NOMO-1 treated with dmso at 0.1 percent for 144 hours (cell line): ENCODE data around the gene FITM2.
A peak's percentile ranks its signal among the peaks of the same experiment; 100 is the strongest.
"Not testable (repeated sequence)": the region's sequence is repeated elsewhere in the genome, so short reads cannot be mapped to it uniquely, and the experiment has no call there.

Experiments used
- DNase-seq: peaks from one replicate; lab custom pipeline; 2025; ENCODE audit not compliant: unreplicated experiment; lab: John Stamatoyannopoulos, UW

The FITM2 gene, protein sequence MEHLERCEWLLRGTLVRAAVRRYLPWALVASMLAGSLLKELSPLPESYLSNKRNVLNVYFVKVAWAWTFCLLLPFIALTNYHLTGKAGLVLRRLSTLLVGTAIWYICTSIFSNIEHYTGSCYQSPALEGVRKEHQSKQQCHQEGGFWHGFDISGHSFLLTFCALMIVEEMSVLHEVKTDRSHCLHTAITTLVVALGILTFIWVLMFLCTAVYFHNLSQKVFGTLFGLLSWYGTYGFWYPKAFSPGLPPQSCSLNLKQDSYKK

GRCh38 chr20:44310664-44311639 is at the start of gene FITM2:
Gene FITM2 (minus strand): TSS chr20:44311202. CDS start chr20:44311148, 54 bp downstream.
- DNase-seq: peak; percentile 86

GRCh38 chr20:44360221-44360620 is 49.2 kb upstream of the FITM2 start:
- no peak for DNase-seq

DNA sequence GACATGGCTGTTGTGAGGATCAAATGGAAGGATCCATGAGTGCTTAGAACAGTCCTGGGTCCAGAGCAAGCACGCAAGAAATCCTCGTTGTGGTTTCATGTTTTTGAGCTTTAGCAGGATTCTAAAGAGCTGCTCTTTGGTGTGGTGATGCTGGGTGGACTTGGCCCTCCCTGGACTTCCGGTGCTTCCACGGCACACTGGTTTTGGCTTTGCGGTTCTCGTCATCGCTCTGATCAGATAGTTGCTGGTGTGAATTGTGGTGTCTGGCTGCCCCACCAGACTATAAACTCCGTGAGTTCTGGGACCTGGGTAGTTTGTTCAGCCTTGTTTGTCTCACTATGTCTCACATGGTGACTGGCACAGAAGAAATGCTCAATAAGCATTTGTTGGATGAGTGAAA is 47.8 kb upstream of the FITM2 start:
- no peak for DNase-seq

DNA sequence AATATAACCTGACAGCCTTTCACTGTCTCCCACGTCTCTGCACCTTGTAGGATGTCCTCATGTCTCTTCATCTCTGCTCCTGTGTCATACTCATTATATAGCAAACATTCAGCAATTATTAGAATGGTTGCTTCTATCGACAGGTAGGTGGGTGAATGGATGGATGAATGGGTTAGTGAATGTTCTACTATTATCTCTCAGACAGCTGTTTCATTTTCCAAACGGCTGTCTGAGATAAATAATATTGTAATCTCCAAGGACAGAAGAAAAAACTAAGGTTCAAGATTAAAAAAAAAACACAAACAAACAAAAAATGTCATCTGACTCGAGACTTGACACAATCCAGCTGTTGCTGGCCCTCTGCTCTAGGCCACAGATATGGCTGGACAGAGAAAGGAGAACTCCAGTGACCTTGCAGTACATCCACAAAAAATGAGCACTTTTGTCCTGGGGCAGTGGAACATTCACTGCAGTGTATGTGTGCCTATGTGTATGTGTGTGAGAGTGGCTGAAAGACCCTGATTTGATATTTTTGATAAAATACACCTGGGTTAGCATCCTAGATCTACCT is 46.6 kb upstream of the FITM2 start:
- DNase-seq: no peak

- DNase-seq: no peak
Observed at GRCh38 chr20:44357020-44357419, 46.0 kb upstream of the FITM2 start.

DNA sequence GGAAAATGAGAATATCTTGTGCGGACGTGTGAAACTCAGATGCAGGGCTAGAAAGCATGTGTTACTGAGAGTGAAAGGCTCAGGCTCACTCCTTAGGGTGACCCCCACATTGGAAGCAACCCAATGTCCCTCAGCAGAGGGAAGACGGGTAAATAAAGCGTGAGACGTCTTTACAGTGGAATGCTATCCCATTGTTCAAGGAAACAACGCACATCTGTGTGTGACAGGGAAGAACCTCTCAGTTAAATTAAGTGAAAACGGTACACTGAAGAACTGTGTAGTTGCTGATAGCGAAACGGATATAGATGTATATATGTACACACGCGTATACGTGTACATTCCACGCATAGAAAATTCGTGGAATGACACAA is 45.3 kb upstream of the FITM2 start:
- DNase-seq: no peak

GRCh38 chr20:44355498-44356352 is 44.7 kb upstream of the FITM2 start, which contains the start of gene HNF4A:
Gene HNF4A (plus strand): TSS chr20:44355699. CDS start chr20:44355805, 106 bp downstream.
- no peak for DNase-seq

DNA sequence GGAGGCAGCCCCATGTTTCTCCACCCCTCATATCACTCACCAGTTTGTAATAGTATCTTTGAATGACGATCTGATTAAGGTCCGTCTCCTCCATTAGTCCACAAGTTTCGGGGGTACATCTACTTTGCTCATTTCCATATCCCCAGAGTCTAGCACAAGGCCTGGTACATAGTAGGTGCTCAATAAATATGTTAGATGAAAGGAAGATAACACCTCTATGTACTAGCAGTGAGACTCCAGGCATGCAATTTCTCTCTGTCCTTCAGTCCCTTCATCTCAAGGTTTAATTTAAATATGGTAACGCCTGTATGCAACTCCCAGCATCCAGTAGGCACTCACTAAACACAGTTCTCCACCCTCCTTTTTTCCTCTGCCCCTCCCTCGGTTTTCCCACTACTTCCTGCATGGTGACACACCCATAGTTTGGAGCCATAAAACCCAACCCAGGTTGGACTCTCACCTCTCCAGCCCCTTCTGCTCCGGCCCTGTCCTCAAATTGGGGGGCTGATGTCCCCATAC is 44.0 kb upstream of the FITM2 start:
- no peak for DNase-seq

DNA sequence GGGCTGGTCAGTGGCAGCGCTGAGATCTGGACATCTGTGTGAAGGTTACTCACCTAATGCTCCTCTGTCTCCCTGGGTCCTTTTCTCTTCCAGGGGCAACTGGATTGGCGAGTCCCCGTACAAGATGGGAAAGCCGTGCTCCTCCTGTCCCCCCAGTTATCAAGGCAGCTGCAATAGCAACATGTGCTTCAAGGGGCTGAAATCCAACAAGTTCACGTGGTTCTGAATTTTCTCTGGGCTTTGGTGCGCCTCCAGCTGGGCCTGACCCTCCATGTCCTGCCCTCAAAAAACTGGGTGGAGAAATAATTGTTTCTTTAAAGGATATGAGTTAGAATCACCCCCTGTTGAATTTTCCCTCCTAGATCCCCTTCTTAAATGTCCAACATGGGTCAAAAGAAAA is 39.6 kb upstream of the FITM2 start:
- no peak for DNase-seq

GRCh38 chr20:44349349-44349748 is 38.3 kb upstream of the FITM2 start:
- DNase-seq: no peak

GRCh38 chr20:44348168-44348659 is 37.2 kb upstream of the FITM2 start:
- no peak for DNase-seq

DNA sequence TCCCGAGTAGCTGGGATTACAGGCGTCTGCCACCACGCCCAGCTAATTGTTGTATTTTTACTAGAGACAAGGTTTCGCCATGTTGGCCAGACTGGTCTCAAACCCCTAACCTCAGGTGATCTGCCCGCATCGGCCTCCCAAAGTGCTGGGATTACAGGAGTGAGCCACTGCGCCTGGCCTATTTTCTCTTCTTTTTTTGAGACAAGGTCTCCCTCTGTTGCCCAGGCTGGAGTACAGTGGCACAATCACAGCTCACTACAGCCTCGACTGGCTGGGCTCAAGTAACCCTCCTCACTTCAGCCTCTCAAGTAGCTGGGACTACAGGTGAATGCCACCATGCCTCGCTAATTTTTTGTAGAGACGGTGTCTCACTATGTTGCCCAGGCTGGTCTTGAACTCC is 34.9 kb upstream of the FITM2 start:
- not testable (repeated sequence) for DNase-seq

GRCh38 chr20:44345147-44345546 is 34.1 kb upstream of the FITM2 start:
- DNase-seq: no peak

GRCh38 chr20:44344723-44345122 is 33.7 kb upstream of the FITM2 start:
- no peak for DNase-seq

DNA sequence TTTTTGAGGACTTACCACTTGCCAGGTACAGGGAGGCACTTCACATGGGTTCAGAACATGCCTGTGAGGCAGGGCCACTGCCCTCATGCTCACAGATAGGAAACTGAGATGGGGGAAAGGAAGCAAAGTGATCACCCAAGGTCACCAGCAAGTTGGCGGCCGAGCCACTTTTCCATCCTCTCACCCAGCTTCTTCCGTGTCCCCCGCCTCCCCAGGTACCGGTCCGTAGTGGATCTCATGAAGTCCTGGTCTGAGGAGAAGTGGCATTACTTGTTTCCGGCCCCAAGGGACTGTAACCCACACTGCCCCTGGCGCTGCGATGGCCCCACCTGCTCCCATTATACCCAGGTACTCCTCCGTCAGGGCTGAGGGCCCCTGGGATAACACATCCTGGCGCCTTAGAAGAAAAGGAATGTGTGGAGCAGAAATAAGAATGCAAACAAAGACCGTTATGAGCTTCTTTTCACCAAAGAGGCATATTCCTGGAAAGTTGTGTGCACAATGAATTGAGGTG is 32.2 kb upstream of the FITM2 start:
- DNase-seq: no peak

DNA sequence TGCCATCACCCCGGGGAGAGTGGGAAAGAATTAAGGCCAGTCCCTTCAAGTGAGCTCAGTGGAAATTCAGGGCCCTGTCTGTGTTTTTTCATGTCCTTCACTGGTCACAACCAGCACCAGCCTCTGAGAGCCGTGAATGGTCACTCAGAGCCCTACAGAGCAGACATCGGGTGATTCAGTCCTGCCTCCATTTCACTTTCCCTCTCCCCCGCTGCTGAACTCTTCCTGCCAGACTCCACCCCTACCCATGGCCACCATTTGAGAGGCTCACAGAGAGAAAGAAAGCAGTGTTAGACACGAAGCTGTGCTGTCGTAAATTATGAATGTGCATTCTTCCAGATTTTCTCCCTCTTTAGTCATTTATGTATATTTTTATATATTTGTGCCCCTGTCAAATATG is 31.2 kb upstream of the FITM2 start:
- no peak for DNase-seq

DNA sequence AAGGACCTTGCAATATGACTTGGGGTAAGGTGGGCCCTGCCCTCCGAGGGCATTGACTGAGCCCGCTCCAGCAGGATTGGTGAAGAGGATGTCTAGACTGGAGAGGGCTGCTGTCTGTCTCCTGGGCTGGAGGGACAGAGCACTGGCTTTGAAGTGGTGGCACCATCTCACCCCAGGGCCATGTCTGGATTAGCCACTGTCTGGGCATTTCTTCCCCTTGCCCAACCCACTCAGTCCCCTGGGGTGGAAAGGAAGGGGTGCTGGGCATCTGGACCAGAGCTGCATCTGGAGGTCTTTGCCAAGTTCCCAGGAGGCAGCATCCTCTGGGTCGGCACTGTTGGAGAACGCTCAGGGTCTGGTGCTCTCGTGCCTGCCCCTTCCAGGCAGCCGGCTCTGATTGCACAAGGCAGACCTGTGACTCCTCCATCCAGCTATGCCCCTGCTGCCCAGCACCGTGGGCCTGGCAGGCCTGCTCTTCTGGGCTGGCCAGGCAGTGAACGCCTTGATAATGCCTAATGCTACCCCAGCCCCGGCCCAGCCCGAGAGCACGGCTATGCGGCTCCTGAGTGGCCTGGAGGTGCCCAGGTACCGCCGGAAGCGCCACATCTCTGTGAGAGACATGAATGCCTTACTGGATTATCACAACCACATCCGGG is 25.9 kb upstream of the FITM2 start, which contains the start of gene R3HDML:
Gene R3HDML (plus strand): TSS at position 319 of the 656 bp plus-strand sequence. CDS start 115 bp downstream, at position 434.
- DNase-seq: no peak

DNA sequence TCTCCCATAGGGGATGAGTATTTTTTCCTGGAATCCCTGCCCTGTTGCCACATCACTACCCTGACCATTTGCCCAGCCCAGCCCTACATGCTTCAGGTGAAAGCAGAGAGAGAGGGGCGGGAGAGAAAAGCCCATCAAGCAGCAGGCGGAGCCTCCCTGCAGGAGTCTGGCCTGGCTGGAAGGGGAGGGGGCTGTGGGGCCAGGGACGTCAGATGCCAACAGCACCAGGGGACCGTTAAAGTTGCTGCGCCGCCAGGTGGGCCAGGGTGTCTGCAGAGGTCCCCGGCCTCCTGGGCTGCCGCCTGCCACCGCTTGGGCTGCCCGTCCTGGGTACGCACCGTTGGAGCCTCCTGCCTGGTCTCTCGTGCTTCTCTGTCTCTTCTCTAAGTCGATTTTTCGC is 25.1 kb upstream of the FITM2 start:
- no peak for DNase-seq

GRCh38 chr20:44335675-44336074 is 24.7 kb upstream of the FITM2 start:
- DNase-seq: no peak

- DNase-seq: no peak
Observed at GRCh38 chr20:44334709-44335108, 23.7 kb upstream of the FITM2 start.
